PFSK-1 (cell line): ENCODE measurements around the gene GRWD1.

ENCODE experiments used
- FOXP2 ChIP-seq: optimal IDR thresholded peaks from 2 replicates; pipeline ENCODE3; 2011; ENCODE audit warnings: borderline replicate concordance, control low read depth, inconsistent platforms; ENCODE audit not compliant: insufficient read depth; ENCODE audit errors: extremely low read length, extremely low read depth
- POLR2AphosphoS5 ChIP-seq: IDR thresholded peaks from 2 replicates; pipeline ENCODE4 v1.6.1; 2012; ENCODE audit warnings: low read depth, mild to moderate bottlenecking, control low read depth, low read length, moderate library complexity
- REST ChIP-seq, 2 experiments: IDR thresholded peaks; 2 replicates each; pipeline versions ENCODE4 v1.6.1 to v1.8.0; 2011 to 2012; ENCODE audit warnings: low read depth in 2 of 2, low read length in 2 of 2, control low read depth in 1 of 2, inconsistent platforms in 1 of 2, mild to moderate bottlenecking in 1 of 2, moderate library complexity in 1 of 2; ENCODE audit not compliant: insufficient read depth in 1 of 2
- SIN3A ChIP-seq: IDR thresholded peaks from 2 replicates; pipeline ENCODE4 v1.6.1; 2012; ENCODE audit warnings: mild to moderate bottlenecking, low read length, moderate library complexity, borderline replicate concordance; ENCODE audit not compliant: insufficient read depth
- TAF1 ChIP-seq: IDR thresholded peaks from 2 replicates; pipeline ENCODE4 v1.6.1; 2012; ENCODE audit warnings: low read length, control low read depth, borderline replicate concordance; ENCODE audit not compliant: insufficient read depth

Gene GRWD1

DNA sequence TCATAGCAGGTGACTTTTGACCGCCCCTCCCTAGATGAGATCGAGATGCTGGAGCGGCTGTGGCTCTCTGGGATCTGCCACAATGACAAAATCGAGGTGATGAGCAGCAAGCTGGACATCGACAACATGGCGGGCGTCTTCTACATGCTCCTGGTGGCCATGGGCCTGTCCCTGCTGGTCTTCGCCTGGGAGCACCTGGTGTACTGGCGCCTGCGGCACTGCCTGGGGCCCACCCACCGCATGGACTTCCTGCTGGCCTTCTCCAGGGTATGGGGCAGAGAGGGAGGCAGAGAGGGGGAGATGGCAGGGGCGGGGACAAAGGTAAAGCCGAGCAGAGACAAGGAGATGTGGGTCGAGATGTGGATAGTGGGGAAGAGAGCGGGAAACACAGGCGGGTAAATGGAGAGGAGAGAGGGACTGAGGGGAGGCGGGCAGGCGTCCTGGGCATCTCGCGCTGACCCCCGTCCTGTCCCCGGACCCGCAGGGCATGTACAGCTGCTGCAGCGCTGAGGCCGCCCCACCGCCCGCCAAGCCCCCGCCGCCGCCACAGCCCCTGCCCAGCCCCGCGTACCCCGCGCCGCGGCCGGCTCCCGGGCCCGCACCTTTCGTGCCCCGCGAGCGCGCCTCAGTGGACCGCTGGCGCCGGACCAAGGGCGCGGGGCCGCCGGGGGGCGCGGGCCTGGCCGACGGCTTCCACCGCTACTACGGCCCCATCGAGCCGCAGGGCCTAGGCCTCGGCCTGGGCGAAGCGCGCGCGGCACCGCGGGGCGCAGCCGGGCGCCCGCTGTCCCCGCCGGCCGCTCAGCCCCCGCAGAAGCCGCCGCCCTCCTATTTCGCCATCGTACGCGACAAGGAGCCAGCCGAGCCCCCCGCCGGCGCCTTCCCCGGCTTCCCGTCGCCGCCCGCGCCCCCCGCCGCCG lies 3.4 kb upstream of the GRWD1 start:
- no peak for TF ChIP-seq TAF1
- TF ChIP-seq POLR2AphosphoS5 = no peak
- no peak for TF ChIP-seq REST (IDR thresholded peaks at IDR 0.05; ENCODE audit: insufficient read depth in 1 of 2, low read depth in 2 of 2, low read length in 2 of 2)
- no peak for TF ChIP-seq SIN3A
- TF ChIP-seq FOXP2 = no peak

DNA sequence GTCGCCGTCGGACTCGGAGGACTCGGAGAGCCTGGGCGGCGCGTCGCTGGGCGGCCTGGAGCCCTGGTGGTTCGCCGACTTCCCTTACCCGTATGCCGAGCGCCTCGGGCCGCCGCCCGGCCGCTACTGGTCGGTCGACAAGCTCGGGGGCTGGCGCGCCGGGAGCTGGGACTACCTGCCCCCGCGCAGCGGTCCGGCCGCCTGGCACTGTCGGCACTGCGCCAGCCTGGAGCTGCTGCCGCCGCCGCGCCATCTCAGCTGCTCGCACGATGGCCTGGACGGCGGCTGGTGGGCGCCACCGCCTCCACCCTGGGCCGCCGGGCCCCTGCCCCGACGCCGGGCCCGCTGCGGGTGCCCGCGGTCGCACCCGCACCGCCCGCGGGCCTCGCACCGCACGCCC lies 2.5 kb upstream of the GRWD1 start:
- TF ChIP-seq REST (IDR thresholded peaks at IDR 0.05; ENCODE audit: insufficient read depth in 1 of 2, low read depth in 2 of 2, low read length in 2 of 2) = no peak

- TF ChIP-seq TAF1 (no peak), SIN3A (no peak), FOXP2 (no peak), POLR2AphosphoS5 (no peak), REST (IDR thresholded peaks at IDR 0.05; ENCODE audit: insufficient read depth in 1 of 2, low read depth in 2 of 2, low read length in 2 of 2) (no peak)
Observed at GRCh38 chr19:48443731-48444128, 2.1 kb upstream of the GRWD1 start.

DNA sequence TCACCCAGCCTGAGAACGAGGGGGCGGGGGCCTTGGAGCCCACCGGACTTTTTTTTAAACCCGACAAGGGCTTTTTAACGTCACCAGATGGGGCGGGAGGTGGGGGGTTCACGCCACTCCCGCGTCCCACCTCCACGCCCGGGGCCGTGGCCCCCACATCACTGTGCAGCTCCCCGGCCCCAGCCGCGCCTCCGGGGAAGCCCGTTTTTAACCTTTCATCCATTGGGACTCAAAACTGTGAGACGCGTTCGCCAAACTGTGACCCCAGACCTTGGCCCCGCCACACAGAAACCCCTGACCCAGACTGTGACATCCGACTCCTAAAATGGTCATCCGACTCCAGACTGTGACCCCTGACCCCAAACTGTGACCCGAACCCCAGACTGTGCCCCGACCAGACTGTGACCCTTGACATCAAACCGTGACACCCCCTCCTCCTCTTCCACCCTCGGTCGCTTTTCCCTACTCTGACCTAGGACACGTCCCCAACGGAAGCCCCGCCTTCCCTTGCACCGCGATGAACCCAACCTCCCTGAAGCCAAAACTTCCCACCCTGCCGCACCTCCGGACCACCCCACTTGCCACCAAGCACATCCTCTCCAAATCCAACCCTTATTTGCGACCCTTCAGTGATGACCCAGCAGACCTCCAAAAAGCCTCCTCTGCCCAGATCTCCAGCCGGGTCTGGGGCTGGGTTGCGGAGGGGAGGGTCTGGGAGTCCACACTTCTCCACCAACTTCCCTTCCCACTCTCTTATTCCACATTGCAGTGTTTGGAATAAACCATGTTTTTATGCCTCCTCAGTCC lies 1.5 kb upstream of the GRWD1 start:
- no peak for TF ChIP-seq TAF1
- no peak for TF ChIP-seq POLR2AphosphoS5
- no peak for TF ChIP-seq SIN3A
- TF ChIP-seq REST (IDR thresholded peaks at IDR 0.05; ENCODE audit: insufficient read depth in 1 of 2, low read depth in 2 of 2, low read length in 2 of 2) = no peak
- TF ChIP-seq FOXP2 = no peak
